ENCODE measurements around the gene OR2Y1.

DNA sequence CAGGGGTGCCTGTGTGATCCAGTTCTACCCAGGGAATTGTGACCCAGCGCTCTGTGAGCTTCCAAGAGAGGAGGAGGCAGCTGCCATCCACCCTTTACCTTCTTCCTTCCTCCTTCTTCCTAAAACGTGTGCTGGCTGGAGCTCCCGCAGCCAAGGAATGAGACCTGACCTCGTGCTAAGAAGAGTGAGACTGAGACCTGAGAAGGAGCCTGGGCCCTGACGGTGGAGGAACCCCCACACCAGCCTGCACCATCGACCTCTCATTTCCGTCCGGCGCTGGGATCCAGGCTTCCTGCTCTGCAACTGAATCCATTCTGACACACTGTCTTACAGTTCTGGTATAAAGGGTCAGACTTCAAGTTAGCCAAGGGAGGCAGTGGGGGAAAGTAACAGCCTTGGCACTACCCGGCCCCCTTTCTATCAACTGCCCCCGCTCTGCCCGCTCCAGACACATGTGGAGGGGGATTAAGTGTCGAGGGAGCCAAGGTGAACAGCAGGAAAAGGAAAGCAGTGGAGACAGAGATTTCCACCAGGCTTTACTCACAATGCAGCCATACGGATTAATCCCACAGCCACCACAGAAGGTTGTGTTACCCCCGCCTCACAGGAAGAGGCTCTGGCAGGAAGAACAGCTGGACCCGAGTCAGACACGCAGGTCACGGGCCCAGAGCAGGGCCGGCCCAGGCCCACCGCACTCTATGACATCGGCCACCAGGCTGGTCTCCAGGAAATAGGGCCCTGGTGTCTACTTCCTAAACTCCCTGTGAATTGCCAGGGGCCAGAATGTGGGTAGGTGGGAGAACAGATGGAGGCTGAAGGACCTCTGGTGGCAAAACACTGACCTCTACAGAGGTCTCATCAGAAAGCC is 46.9 kb upstream of the OR2Y1 start:
- TF ChIP-seq POLR2A (IDR thresholded peaks at IDR 0.05) (no peak), POLR2AphosphoS5 (IDR thresholded peaks at IDR 0.05) (no peak), EP300 (IDR thresholded peaks at IDR 0.05) (no peak)
- TF ChIP-seq, protein P1, sequence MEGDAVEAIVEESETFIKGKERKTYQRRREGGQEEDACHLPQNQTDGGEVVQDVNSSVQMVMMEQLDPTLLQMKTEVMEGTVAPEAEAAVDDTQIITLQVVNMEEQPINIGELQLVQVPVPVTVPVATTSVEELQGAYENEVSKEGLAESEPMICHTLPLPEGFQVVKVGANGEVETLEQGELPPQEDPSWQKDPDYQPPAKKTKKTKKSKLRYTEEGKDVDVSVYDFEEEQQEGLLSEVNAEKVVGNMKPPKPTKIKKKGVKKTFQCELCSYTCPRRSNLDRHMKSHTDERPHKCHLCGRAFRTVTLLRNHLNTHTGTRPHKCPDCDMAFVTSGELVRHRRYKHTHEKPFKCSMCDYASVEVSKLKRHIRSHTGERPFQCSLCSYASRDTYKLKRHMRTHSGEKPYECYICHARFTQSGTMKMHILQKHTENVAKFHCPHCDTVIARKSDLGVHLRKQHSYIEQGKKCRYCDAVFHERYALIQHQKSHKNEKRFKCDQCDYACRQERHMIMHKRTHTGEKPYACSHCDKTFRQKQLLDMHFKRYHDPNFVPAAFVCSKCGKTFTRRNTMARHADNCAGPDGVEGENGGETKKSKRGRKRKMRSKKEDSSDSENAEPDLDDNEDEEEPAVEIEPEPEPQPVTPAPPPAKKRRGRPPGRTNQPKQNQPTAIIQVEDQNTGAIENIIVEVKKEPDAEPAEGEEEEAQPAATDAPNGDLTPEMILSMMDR (IDR thresholded peaks at IDR 0.05) = no peak

Data from sigmoid colon (tissue), 4 donors.